NOMO-1 treated with dmso at 0.1 percent for 144 hours (cell line): Measurements from ENCODE around the gene RPS2.
"Not testable (repeated sequence)": the region's sequence is repeated elsewhere in the genome, so short reads cannot be mapped to it uniquely, and the experiment has no call there.

Source experiments
- DNase-seq: peaks from one replicate; lab custom pipeline; 2025; ENCODE audit not compliant: unreplicated experiment; lab: John Stamatoyannopoulos, UW

RPS2 gene

DNA sequence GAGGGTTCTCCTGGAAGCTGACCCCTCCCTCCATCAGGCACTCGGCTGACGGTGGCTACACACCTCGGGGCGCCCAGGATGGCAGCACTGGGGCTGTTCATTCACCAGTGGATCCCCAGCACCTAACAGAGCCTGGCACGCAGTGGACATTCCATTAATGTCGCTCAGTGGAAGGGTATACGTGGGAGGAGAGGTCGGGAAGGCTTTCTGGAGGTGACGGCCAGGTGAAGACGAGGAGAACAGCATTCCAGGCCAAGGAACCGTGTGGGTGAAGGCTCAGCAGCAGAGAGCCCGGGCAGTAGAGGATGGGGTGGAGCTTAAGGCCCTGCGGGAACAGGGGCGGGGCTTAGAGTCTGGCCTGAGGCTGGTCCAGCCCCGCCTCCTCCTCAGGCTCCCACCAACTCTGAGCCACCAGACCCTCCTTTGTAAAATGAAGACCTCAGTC is 43.9 kb downstream of the RPS2 start:
- DNase-seq = peak; percentile 37

DNA sequence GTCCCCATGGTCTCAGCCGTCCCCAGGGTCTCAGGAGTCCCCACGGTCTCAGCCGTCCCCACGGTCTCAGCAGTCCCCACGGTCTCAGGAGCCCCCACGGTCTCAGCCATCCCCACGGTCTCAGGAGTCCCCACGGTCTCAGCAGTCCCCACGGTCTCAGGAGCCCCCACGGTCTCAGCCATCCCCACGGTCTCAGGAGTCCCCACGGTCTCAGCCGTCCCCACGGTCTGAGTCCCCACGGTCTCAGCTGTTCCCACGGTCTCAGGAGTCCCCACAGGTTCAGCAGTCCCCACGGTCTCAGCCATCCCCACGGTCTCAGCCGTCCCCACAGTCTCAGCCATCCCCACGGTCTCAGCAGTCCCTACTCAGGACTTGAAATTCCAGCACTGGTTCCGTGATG is 44.5 kb downstream of the RPS2 start:
- not testable (repeated sequence) for DNase-seq

- no peak for DNase-seq
Observed at GRCh38 chr16:1919327-1919998, 45.2 kb downstream of the RPS2 start.

DNA sequence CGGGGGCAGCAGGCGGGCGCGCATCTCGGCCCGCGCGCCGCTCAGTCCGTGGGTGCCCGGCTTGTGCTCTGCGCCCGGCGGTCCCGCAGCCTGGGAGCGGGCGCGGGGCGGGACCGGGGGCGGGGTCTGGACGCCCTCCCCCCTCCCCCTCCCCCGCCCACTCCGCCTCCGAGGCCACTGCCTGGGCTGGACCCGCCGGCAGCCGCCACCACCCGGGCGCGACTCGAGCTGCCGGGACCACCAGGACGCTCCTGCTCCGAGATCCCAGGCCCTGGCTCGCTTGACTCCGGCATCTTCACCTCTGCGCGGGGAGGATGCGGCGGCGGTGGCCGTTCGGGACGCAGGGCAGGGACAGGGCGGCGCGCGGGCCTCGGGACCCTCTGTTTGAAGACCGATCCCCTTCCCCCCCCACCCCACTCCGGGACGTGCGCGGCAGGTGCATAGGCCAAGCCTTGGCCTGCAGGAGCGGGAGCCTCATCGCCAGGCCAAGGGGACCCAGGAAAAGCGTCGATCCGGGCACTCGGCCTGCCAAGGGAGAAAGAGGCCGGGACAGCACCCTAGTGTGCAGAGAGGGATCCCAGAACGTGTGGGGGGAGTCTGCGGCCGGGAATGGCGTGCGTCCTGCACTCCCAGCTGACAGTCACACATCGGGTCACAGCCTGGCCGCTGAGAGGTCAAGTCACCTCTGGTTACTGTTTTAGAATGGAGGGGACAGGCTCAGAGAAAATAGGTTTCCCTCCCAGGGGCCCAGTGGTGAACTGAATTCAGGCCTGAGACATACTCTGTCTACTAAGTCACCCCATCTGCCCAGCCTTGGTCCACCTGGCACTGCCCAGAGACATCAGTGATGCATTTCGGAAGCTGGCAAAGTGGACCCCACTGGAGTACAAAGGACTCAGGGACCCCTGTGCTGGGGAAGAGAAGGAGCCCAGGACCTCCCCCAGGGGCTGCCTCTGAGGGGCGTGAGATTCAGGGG is 46.0 kb downstream of the RPS2 start, which contains the start of gene HS3ST6:
TSS of gene HS3ST6 (minus strand) at position 65 of the 976 bp plus-strand sequence. CDS start 92 bp downstream, outside the sequence.
- DNase-seq = no peak

DNA sequence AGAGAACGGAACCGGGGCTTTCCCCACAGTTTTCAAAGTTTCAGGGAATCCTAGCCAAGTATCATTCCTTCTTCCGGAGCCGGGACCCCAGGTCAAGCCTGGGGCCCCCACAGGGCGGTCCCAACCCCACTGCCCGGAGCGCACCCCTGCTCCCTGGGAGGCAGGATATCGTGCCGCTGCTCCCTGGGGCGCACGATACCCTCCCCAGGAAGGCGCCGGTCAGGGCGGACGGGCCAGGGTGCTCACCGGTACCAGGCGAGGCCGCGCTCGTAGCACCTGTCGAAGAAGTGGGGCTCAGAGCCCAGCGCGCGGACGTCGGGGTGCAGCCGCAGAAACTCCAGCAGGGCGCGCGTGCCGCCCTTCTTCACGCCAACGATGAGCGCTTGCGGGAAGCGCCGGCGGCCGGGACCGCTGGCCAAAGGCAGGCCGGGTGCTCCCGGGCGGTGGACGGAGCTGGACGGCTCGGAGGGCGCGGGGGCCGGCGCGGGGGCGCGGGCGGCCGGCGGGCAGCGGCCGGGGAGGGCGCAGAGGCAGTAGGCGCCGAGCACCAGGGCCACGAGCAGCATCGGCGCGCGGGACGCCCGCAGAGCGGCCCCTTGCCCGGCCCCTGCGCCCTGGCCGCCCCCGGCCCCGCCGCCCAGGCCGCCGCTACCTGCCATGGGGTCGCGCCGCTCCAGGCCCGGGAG is 46.8 kb downstream of the RPS2 start:
- DNase-seq = no peak

- no peak for DNase-seq
Observed at GRCh38 chr16:1917056-1917664, 47.5 kb downstream of the RPS2 start.

DNA sequence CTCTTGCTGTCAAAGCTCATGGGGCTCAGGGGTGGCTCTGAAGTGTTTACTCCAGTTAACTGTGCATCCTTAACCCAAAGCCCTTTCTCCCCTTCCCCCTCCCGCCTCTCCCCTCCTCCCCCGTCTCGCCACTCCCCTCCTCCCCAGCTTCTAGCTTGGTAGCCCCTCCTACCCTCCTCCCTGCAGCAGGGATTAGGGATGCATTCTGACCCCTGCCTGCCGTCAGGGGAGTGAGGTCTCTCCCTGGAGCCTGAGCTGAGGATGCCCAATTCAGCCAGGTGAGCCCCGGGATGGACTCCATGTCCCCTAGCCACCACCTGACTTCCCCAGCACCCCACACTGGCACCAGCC is 48.0 kb downstream of the RPS2 start:
- DNase-seq = no peak

GRCh38 chr16:1915732-1916639 is 48.6 kb downstream of the RPS2 start:
- DNase-seq = no peak

GRCh38 chr16:1914988-1915387 is 49.6 kb downstream of the RPS2 start:
- no peak for DNase-seq

DNA sequence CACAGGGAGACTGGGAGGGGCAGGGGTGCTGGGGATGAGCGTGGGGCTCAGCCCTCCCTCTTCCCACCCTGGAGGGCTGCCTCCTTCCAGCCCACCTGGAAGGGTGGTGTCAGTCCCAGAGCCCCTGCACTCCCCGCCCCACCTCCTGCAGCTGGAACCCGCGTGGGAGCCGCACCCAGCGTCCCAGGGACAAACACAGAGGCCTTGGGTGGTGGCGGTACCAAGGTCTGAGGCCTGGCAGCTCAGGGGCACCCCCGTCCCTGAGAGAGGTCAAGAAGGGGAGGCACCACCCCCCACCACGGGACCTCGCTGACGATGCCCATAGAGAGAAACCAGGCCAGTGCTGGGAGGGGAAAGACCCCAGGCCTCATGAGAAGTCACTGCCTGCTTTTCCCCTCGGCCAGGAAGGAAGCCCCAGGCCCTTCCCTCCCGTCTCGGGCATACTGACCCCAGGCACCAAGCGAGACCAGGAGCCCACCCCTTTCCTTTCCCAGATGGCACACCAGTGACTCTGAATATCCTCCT is 50.5 kb downstream of the RPS2 start:
- no peak for DNase-seq

- no peak for DNase-seq
Observed at GRCh38 chr16:1913327-1914083, 51.1 kb downstream of the RPS2 start.

GRCh38 chr16:1912215-1912543 is 52.4 kb downstream of the RPS2 start:
- no peak for DNase-seq
